ENCODE results near the gene ZFYVE21.
"Not testable (repeated sequence)": the region's sequence is repeated elsewhere in the genome, so short reads cannot be mapped to it uniquely, and the experiment has no call there.

Gene ZFYVE21

GRCh38 chr14:103690332-103690731 is 25.3 kb upstream of the ZFYVE21 start:
- in situ Hi-C loops (cut with MboI; ENCODE audit: low pct_unique_long_range_greater_than_20kb, low sequenced_read_pairs) = no loop called here

GRCh38 chr14:103691655-103692054 is 24.0 kb upstream of the ZFYVE21 start:
- in situ Hi-C loops (cut with MboI; ENCODE audit: low pct_unique_long_range_greater_than_20kb, low sequenced_read_pairs); DNase-seq: not testable (repeated sequence)

More at GRCh38 chr14:103690332-103690731, 25.3 kb upstream of the ZFYVE21 start:
- no peak for DNase-seq

- in situ Hi-C loops (cut with MboI; ENCODE audit: low pct_unique_long_range_greater_than_20kb, low sequenced_read_pairs) = no loop called here
Measured at GRCh38 chr14:103692159-103692558, 23.5 kb upstream of the ZFYVE21 start.

GRCh38 chr14:103692871-103693270 is 22.7 kb upstream of the ZFYVE21 start:
- in situ Hi-C loops (cut with MboI; ENCODE audit: low pct_unique_long_range_greater_than_20kb, low sequenced_read_pairs) = no loop called here
- no peak for DNase-seq

More at GRCh38 chr14:103692159-103692558, 23.5 kb upstream of the ZFYVE21 start:
- no peak for DNase-seq

GRCh38 chr14:103693515-103693914 is 22.1 kb upstream of the ZFYVE21 start:
- in situ Hi-C loops (cut with MboI; ENCODE audit: low pct_unique_long_range_greater_than_20kb, low sequenced_read_pairs) = no loop called here
- no peak for DNase-seq

- DNase-seq = no peak
- in situ Hi-C loops (cut with MboI; ENCODE audit: low pct_unique_long_range_greater_than_20kb, low sequenced_read_pairs) = no loop called here
Measured at GRCh38 chr14:103694572-103695026, 21.0 kb upstream of the ZFYVE21 start.

GRCh38 chr14:103695296-103696069 is 20.1 kb upstream of the ZFYVE21 start:
- no peak for DNase-seq
- in situ Hi-C loops (cut with MboI; ENCODE audit: low pct_unique_long_range_greater_than_20kb, low sequenced_read_pairs) = no loop called here

GRCh38 chr14:103696070-103696402 is 19.6 kb upstream of the ZFYVE21 start:
- no peak for DNase-seq
- in situ Hi-C loops (cut with MboI; ENCODE audit: low pct_unique_long_range_greater_than_20kb, low sequenced_read_pairs) = no loop called here

- no peak for DNase-seq
- in situ Hi-C loops (cut with MboI; ENCODE audit: low pct_unique_long_range_greater_than_20kb, low sequenced_read_pairs) = no loop called here
Measured at GRCh38 chr14:103696466-103697071, 19.0 kb upstream of the ZFYVE21 start.

- in situ Hi-C loops (cut with MboI; ENCODE audit: low pct_unique_long_range_greater_than_20kb, low sequenced_read_pairs) = no loop called here
- no peak for DNase-seq
Measured at GRCh38 chr14:103697206-103697602, 18.4 kb upstream of the ZFYVE21 start.

GRCh38 chr14:103697603-103698379 is 17.8 kb upstream of the ZFYVE21 start:
- DNase-seq = no peak
- in situ Hi-C loops (cut with MboI; ENCODE audit: low pct_unique_long_range_greater_than_20kb, low sequenced_read_pairs) = no loop called here

GRCh38 chr14:103698380-103699260 is 17.0 kb upstream of the ZFYVE21 start:
- DNase-seq = no peak
- in situ Hi-C loops (cut with MboI; ENCODE audit: low pct_unique_long_range_greater_than_20kb, low sequenced_read_pairs) = no loop called here

GRCh38 chr14:103699261-103699661 is 16.3 kb upstream of the ZFYVE21 start:
- in situ Hi-C loops (cut with MboI; ENCODE audit: low pct_unique_long_range_greater_than_20kb, low sequenced_read_pairs) = no loop called here

GRCh38 chr14:103699901-103700752 is 15.5 kb upstream of the ZFYVE21 start:
- no peak for DNase-seq
- in situ Hi-C loops (cut with MboI; ENCODE audit: low pct_unique_long_range_greater_than_20kb, low sequenced_read_pairs) = no loop called here

More at GRCh38 chr14:103699261-103699661, 16.3 kb upstream of the ZFYVE21 start:
- no peak for DNase-seq

GRCh38 chr14:103700753-103701490 is 14.7 kb upstream of the ZFYVE21 start:
- in situ Hi-C loops (cut with MboI; ENCODE audit: low pct_unique_long_range_greater_than_20kb, low sequenced_read_pairs) = no loop called here
- DNase-seq = no peak

- no peak for DNase-seq
- in situ Hi-C loops (cut with MboI; ENCODE audit: low pct_unique_long_range_greater_than_20kb, low sequenced_read_pairs) = no loop called here
Measured at GRCh38 chr14:103702095-103702494, 13.5 kb upstream of the ZFYVE21 start.
